Endothelial cell (in vitro differentiated cells): ENCODE results near the gene ITGB2. TPM values are rescaled to one million over a fixed set of nuclear protein-coding genes. Genes with fewer than 3 reads are reported as not detected.

Experiments used
- DNase-seq: peaks from one replicate; pipeline ENCODE4 v3.0.0; 2021; ENCODE audit warnings: low spot score
- H3K27ac Mint-ChIP-seq: one replicate; pipeline ENCODE4 v1.8.0; 2021; ENCODE audit warnings: mixed read lengths, inconsistent platforms; ENCODE audit not compliant: unreplicated experiment
- H3K27me3 Mint-ChIP-seq: one replicate; pipeline ENCODE4 v1.8.0; 2021; ENCODE audit warnings: mild to moderate bottlenecking, moderate library complexity, mixed read lengths, inconsistent platforms; ENCODE audit not compliant: unreplicated experiment
- H3K36me3 Mint-ChIP-seq: one replicate; pipeline ENCODE4 v1.8.0; 2021; ENCODE audit warnings: mild to moderate bottlenecking, low read depth, mixed read lengths, inconsistent platforms; ENCODE audit not compliant: unreplicated experiment
- H3K4me1 Mint-ChIP-seq: one replicate; pipeline ENCODE4 v1.8.0; 2021; ENCODE audit warnings: mild to moderate bottlenecking, mixed read lengths, inconsistent platforms; ENCODE audit not compliant: unreplicated experiment
- H3K4me3 Mint-ChIP-seq: one replicate; pipeline ENCODE4 v1.8.0; 2021; ENCODE audit warnings: mild to moderate bottlenecking, mixed read lengths, inconsistent platforms; ENCODE audit not compliant: unreplicated experiment
- H3K9me3 Mint-ChIP-seq: one replicate; pipeline ENCODE4 v1.8.0; 2021; ENCODE audit warnings: mixed read lengths, inconsistent platforms; ENCODE audit not compliant: unreplicated experiment
- CTCF ChIP-seq: fragments of 200-600 bp; sonication (generic); IDR thresholded peaks from one replicate; pipeline ENCODE4 v1.5.0; 2021; ENCODE audit warnings: antibody characterized with exemption; ENCODE audit not compliant: unreplicated experiment
- total RNA-seq: library from RNA; stranded (reverse); fragmentation: NEBNext Ultra II Directional; extraction: Animal tissue kit (Norgen Biotek cat#: 25700); gene quantifications from one replicate; pipeline ENCODE4 v1.2.1, GENCODE V29; 2021; ENCODE audit not compliant: unreplicated experiment

Gene ITGB2
- total RNA-seq, 1 donor from 2014 or later, result 21.3 TPM

GRCh38 chr21:44838951-44839350, 81.7 kb downstream of the ITGB2 start:
- peaks cover 3% of the 10 kb centered on the region for H3K27me3 Mint-ChIP-seq
- no peak for DNase-seq
- H3K4me3 Mint-ChIP-seq, result no peak overlapping the region
- H3K4me1 Mint-ChIP-seq, result no peaks in the 10 kb centered on the region
- H3K36me3 Mint-ChIP-seq, result no peaks in the 10 kb centered on the region
- no peak for TF ChIP-seq CTCF
- no peaks in the 10 kb centered on the region for H3K9me3 Mint-ChIP-seq
- H3K27ac Mint-ChIP-seq, result no peak overlapping the region

- Mint-ChIP-seq H3K4me3 (no peak overlapping the region), H3K36me3 (no peaks in the 10 kb centered on the region), H3K4me1 (no peaks in the 10 kb centered on the region), H3K9me3 (no peaks in the 10 kb centered on the region), H3K27me3 (peaks cover 3% of the 10 kb centered on the region), H3K27ac (no peak overlapping the region)
- DNase-seq, result no peak
- no peak for TF ChIP-seq CTCF
Measured at GRCh38 chr21:44838039-44838895, 82.4 kb downstream of the ITGB2 start.

GRCh38 chr21:44837537-44837936, 83.2 kb downstream of the ITGB2 start:
- H3K27me3 Mint-ChIP-seq, result peaks cover 3% of the 10 kb centered on the region

GRCh38 chr21:44836666-44837471, 83.8 kb downstream of the ITGB2 start:
- TF ChIP-seq CTCF, result no peak
- no peak overlapping the region for H3K4me3 Mint-ChIP-seq

More at GRCh38 chr21:44837537-44837936, 83.2 kb downstream of the ITGB2 start:
- TF ChIP-seq CTCF, result no peak
- no peak overlapping the region for H3K4me3 Mint-ChIP-seq
- no peak overlapping the region for H3K27ac Mint-ChIP-seq
- H3K9me3 Mint-ChIP-seq, result no peaks in the 10 kb centered on the region
- no peaks in the 10 kb centered on the region for H3K4me1 Mint-ChIP-seq
- DNase-seq, result no peak
- no peaks in the 10 kb centered on the region for H3K36me3 Mint-ChIP-seq

GRCh38 chr21:44836349-44836665, 84.4 kb downstream of the ITGB2 start:
- no peak for DNase-seq
- Mint-ChIP-seq H3K4me3 (no peak overlapping the region), H3K27ac (no peak overlapping the region), H3K27me3 (no peaks in the 10 kb centered on the region), H3K36me3 (no peaks in the 10 kb centered on the region), H3K4me1 (no peaks in the 10 kb centered on the region), H3K9me3 (no peaks in the 10 kb centered on the region)
- TF ChIP-seq CTCF, result no peak

More at GRCh38 chr21:44836666-44837471, 83.8 kb downstream of the ITGB2 start:
- no peaks in the 10 kb centered on the region for H3K9me3 Mint-ChIP-seq
- no peaks in the 10 kb centered on the region for H3K36me3 Mint-ChIP-seq
- H3K27me3 Mint-ChIP-seq, result peaks cover under 1% of the 10 kb centered on the region
- H3K27ac Mint-ChIP-seq, result no peak overlapping the region
- H3K4me1 Mint-ChIP-seq, result no peaks in the 10 kb centered on the region
- DNase-seq, result no peak
